PFSK-1 (cell line): Measurements from ENCODE around the gene FLOT1.

Source experiments
- FOXP2 ChIP-seq: optimal IDR thresholded peaks from 2 replicates; pipeline ENCODE3; 2011; ENCODE audit warnings: borderline replicate concordance, control low read depth, inconsistent platforms; ENCODE audit not compliant: insufficient read depth; ENCODE audit errors: extremely low read length, extremely low read depth
- POLR2AphosphoS5 ChIP-seq: IDR thresholded peaks from 2 replicates; pipeline ENCODE4 v1.6.1; 2012; ENCODE audit warnings: low read depth, mild to moderate bottlenecking, control low read depth, low read length, moderate library complexity
- SIN3A ChIP-seq: IDR thresholded peaks from 2 replicates; pipeline ENCODE4 v1.6.1; 2012; ENCODE audit warnings: mild to moderate bottlenecking, low read length, moderate library complexity, borderline replicate concordance; ENCODE audit not compliant: insufficient read depth
- TAF1 ChIP-seq: IDR thresholded peaks from 2 replicates; pipeline ENCODE4 v1.6.1; 2012; ENCODE audit warnings: low read length, control low read depth, borderline replicate concordance; ENCODE audit not compliant: insufficient read depth
- TF ChIP-seq, protein P1 (sequence below), 2 experiments: IDR thresholded peaks; 2 replicates each; pipeline versions ENCODE4 v1.6.1 to v1.8.0; 2011 to 2012; ENCODE audit warnings: low read depth in 2 of 2, low read length in 2 of 2, control low read depth in 1 of 2, inconsistent platforms in 1 of 2, mild to moderate bottlenecking in 1 of 2, moderate library complexity in 1 of 2; ENCODE audit not compliant: insufficient read depth in 1 of 2

The FLOT1 gene

GRCh38 chr6:30759575-30760239, 17.2 kb upstream of the FLOT1 start:
- no peak for TF ChIP-seq SIN3A

DNA sequence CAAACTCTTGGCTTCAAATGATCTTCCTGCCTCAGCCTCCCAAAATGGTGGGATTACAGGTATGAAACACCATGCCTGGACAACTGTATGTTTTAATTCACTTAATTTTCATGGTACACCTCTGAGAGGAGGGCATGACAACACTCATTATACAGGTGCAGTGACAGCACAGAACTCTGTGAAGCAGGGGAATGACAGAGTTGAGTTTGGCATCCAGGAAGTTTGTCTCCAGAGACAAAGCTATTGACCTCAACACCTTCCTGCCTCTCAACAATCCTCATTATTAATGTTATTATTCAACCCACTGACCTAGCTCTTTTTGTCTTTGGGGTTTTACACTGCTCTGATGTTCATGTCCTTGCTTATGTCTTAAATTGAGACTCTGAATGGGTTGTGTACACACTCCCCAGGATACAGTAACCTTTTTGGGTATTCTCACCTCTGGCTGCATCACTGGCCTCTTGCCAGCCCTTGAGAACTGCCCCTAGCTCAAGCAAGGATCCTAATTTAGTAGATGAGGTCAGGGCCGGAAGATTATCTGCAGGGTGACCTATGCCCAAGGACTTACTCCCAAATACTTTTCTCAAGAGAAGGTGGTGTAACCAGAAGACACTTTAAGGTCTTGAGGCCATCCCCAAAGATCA, 14.9 kb upstream of the FLOT1 start:
- TF ChIP-seq SIN3A = no peak
- no peak for TF ChIP-seq POLR2AphosphoS5
- no peak for TF ChIP-seq TAF1
- TF ChIP-seq, protein P1, sequence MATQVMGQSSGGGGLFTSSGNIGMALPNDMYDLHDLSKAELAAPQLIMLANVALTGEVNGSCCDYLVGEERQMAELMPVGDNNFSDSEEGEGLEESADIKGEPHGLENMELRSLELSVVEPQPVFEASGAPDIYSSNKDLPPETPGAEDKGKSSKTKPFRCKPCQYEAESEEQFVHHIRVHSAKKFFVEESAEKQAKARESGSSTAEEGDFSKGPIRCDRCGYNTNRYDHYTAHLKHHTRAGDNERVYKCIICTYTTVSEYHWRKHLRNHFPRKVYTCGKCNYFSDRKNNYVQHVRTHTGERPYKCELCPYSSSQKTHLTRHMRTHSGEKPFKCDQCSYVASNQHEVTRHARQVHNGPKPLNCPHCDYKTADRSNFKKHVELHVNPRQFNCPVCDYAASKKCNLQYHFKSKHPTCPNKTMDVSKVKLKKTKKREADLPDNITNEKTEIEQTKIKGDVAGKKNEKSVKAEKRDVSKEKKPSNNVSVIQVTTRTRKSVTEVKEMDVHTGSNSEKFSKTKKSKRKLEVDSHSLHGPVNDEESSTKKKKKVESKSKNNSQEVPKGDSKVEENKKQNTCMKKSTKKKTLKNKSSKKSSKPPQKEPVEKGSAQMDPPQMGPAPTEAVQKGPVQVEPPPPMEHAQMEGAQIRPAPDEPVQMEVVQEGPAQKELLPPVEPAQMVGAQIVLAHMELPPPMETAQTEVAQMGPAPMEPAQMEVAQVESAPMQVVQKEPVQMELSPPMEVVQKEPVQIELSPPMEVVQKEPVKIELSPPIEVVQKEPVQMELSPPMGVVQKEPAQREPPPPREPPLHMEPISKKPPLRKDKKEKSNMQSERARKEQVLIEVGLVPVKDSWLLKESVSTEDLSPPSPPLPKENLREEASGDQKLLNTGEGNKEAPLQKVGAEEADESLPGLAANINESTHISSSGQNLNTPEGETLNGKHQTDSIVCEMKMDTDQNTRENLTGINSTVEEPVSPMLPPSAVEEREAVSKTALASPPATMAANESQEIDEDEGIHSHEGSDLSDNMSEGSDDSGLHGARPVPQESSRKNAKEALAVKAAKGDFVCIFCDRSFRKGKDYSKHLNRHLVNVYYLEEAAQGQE (IDR thresholded peaks at IDR 0.05; ENCODE audit: insufficient read depth in 1 of 2, low read depth in 2 of 2, low read length in 2 of 2) = no peak
- TF ChIP-seq FOXP2 = no peak

- TF ChIP-seq FOXP2 (no peak), TAF1 (no peak), SIN3A (no peak), POLR2AphosphoS5 (no peak)
- TF ChIP-seq, protein P1 (IDR thresholded peaks at IDR 0.05; ENCODE audit: insufficient read depth in 1 of 2, low read depth in 2 of 2, low read length in 2 of 2) = no peak
These were observed 12.1 kb upstream of the FLOT1 start for GRCh38 chr6:30754631-30755030.

DNA sequence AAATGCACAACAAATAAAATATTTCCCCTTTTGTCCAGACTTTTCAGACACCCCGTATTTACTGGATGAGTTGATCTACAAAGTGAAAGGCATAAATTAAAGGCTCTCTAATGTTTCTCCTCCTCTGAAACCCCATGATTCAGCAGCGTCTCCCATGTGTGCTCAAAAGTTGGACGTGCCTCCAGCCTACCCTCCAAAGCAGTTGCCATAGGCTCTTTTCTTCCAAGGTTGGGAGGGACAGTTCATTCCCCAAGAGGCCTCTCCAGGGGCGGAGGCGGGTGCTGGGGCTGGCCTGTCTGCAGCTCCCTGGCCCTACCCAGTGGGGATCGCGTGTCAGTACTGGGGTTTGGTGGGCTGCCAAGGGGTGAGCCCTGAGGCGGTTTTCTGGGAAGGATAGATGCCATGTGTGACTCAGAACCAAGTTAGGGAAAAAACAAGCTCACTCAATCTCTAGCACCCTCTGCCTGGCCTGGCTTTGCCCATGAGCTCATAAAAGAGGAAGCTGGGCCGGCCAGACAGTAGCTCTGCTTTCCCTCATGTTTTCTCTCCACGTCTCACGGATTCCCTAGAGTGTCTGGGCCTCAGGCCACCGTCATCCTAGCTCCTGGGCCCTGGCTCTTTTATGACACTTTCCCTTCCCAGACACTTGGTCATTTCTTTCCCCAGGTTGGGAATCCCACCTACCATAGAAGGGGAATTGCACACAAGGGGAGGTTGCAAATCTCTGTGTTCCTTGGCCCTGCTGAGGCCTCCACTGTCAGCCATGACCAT, 9.9 kb upstream of the FLOT1 start:
- TF ChIP-seq FOXP2 (no peak), TAF1 (no peak), POLR2AphosphoS5 (no peak), SIN3A (no peak)
- TF ChIP-seq, protein P1 (IDR thresholded peaks at IDR 0.05; ENCODE audit: insufficient read depth in 1 of 2, low read depth in 2 of 2, low read length in 2 of 2) = no peak

DNA sequence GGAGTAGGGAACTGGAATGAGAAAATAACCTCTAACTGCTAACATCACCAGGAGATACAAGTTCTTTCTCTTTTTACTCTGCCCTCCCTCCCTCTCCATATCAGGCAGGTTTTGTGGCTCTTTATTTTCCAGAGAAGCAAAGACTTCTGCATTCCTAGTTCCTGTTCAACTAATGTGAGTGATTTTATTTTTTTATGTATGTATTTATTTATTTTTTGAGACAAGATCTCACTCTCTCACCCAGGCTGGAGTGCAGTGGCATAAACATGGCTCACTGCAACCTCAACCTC, 7.8 kb upstream of the FLOT1 start:
- TF ChIP-seq, protein P1 (IDR thresholded peaks at IDR 0.05; ENCODE audit: insufficient read depth in 1 of 2, low read depth in 2 of 2, low read length in 2 of 2) = no peak
- TF ChIP-seq SIN3A = no peak
- TF ChIP-seq POLR2AphosphoS5 = no peak
- TF ChIP-seq TAF1 = no peak
- no peak for TF ChIP-seq FOXP2
